Embryonic facial prominence (tissue), 1 donor: ENCODE data around the gene NIPAL1.

Source experiments
- DNase-seq: peaks from one replicate; pipeline ENCODE4 v3.0.0-alpha.2; 2016; ENCODE audit errors: extremely low spot score

The NIPAL1 gene

GRCh38 chr4:48064349-48064748 lies 47.8 kb downstream of the NIPAL1 start:
- no peak for DNase-seq

GRCh38 chr4:48065587-48066052 lies 49.0 kb downstream of the NIPAL1 start:
- no peak for DNase-seq

- DNase-seq: no peak
Measured at GRCh38 chr4:48067536-48067935, 51.0 kb downstream of the NIPAL1 start.

GRCh38 chr4:48068182-48068581 lies 51.6 kb downstream of the NIPAL1 start:
- no peak for DNase-seq

GRCh38 chr4:48069026-48069425 lies 52.5 kb downstream of the NIPAL1 start:
- DNase-seq: no peak

GRCh38 chr4:48071191-48071590 lies 54.6 kb downstream of the NIPAL1 start:
- DNase-seq: no peak

- DNase-seq: no peak
Measured at GRCh38 chr4:48073567-48074103, 57.1 kb downstream of the NIPAL1 start.

GRCh38 chr4:48074657-48075056 lies 58.1 kb downstream of the NIPAL1 start:
- DNase-seq: no peak

- DNase-seq: no peak
Measured at GRCh38 chr4:48078425-48078824, 61.9 kb downstream of the NIPAL1 start.

GRCh38 chr4:48078862-48079655 lies 62.5 kb downstream of the NIPAL1 start:
- DNase-seq: no peak

- no peak for DNase-seq
Measured at GRCh38 chr4:48079972-48080391, 63.4 kb downstream of the NIPAL1 start.

GRCh38 chr4:48081196-48081595 lies 64.6 kb downstream of the NIPAL1 start:
- no peak for DNase-seq

GRCh38 chr4:48082956-48083355 lies 66.4 kb downstream of the NIPAL1 start:
- no peak for DNase-seq

- DNase-seq: no peak
Measured at GRCh38 chr4:48085821-48086589, 69.4 kb downstream of the NIPAL1 start.
